K562 (cell line): Measurements from ENCODE around the gene MSH4. TPM values are rescaled to one million over a fixed set of nuclear protein-coding genes. Genes with fewer than 3 reads are reported as not detected.

Experiments used
- ATAC-seq: fragments of 200-7000 bp; cut with Tn5 transposase; 3 replicates; pipeline ENCODE4 v1.9.1; 2020; ENCODE audit warnings: moderate library complexity
- BruUV-seq: library from RNA; stranded (reverse); fragments of 400-500 nt; replicated peaks from 2 replicates; lab custom pipeline; 2021; lab: Mats Ljungman, UMichigan
- CTCF ChIA-PET: fragments of 300-600 bp; formaldehyde crosslinking; extraction: SDS; loops from one replicate; lab custom pipeline; 2021; ENCODE audit warnings: low intra/inter-chr PET ratio; lab: Yijun Ruan, JAX
- POLR2A ChIA-PET: fragments of 300-600, 350-650 bp; sonication (Branson Sonifier 250); formaldehyde crosslinking; extraction: SDS; loops from one replicate; lab custom pipeline; 2021; ENCODE audit warnings: antibody characterized with exemption, inconsistent platforms; lab: Yijun Ruan, JAX
- DNase-seq, 4 experiments: peaks; one replicate each; pipeline versions ENCODE4 v3.0.0 to v3.0.0-alpha.2; 2011 to 2018; ENCODE audit warnings: low spot score in 3 of 4, mixed read lengths in 3 of 4; ENCODE audit errors: extremely low read depth in 1 of 4
- FAIRE-seq: peaks from 2 replicates; lab custom pipeline; 2011; peaks lifted over from hg19 to GRCh38; lab: Jason Lieb, UNC
- H2AFZ ChIP-seq: 2 replicates; pipeline ENCODE4 v1.6.0; 2011; ENCODE audit warnings: low read depth, low read length, control low read depth, inconsistent platforms
- H3K27ac ChIP-seq: fragments of 200-600 bp; 3 replicates; pipeline ENCODE4 v1.8.0; 2011; ENCODE audit warnings: low read depth, mild to moderate bottlenecking, control low read depth, inconsistent platforms, low read length, moderate library complexity, mixed read lengths; ENCODE audit errors: extremely low read depth
- H3K27me3 ChIP-seq, 2 experiments: fragments of 300-600 bp in 1 of 2; 2 replicates in 1 of 2; 3 replicates in 1 of 2; pipeline versions ENCODE4 v1.6.0 to v1.8.0; 2011; ENCODE audit warnings: inconsistent platforms in 2 of 2, low read length in 2 of 2, mild to moderate bottlenecking in 1 of 2, mixed read lengths in 1 of 2, moderate library complexity in 1 of 2; ENCODE audit not compliant: control insufficient read depth in 2 of 2, insufficient read depth in 2 of 2
- H3K36me3 ChIP-seq: fragments of 300-600 bp; 3 replicates; pipeline ENCODE4 v1.8.0; 2011; ENCODE audit warnings: mild to moderate bottlenecking, low read length, inconsistent platforms; ENCODE audit not compliant: control insufficient read depth, insufficient read depth
- H3K4me1 ChIP-seq, 2 experiments: fragments of 200-600 bp in 1 of 2; replicated peaks in 1 of 2; 2 replicates in 1 of 2; 3 replicates in 1 of 2; pipeline versions ENCODE4 v1.5.1 to v1.8.0; 2011; ENCODE audit warnings: inconsistent platforms in 2 of 2, low read length in 2 of 2, mild to moderate bottlenecking in 1 of 2, mixed read lengths in 1 of 2, moderate library complexity in 1 of 2; ENCODE audit not compliant: control insufficient read depth in 2 of 2, insufficient read depth in 2 of 2
- H3K4me2 ChIP-seq: 2 replicates; pipeline ENCODE4 v1.6.1; 2011; ENCODE audit warnings: low read length, control low read depth, inconsistent platforms, mixed read lengths; ENCODE audit not compliant: insufficient read depth
- H3K4me3 ChIP-seq: fragments of 200-600 bp; sonication (generic), shearing (Covaris generic); 2 replicates; pipeline ENCODE4 v1.5.1; 2016; ENCODE audit warnings: control low read depth, inconsistent platforms
- H3K79me2 ChIP-seq: fragments of 200-600 bp; 3 replicates; pipeline ENCODE4 v1.8.0; 2011; ENCODE audit warnings: low read length, inconsistent platforms; ENCODE audit not compliant: control insufficient read depth, insufficient read depth
- H3K9ac ChIP-seq, 2 experiments: 2 replicates each; pipeline versions ENCODE4 v1.6.0 to v1.6.1; 2011; ENCODE audit warnings: low read depth in 2 of 2, low read length in 2 of 2, control low read depth in 1 of 2, inconsistent platforms in 1 of 2, mild to moderate bottlenecking in 1 of 2, mixed read lengths in 1 of 2; ENCODE audit not compliant: insufficient read depth in 1 of 2
- H3K9me1 ChIP-seq: one replicate; pipeline ENCODE4 v1.6.0; 2011; ENCODE audit warnings: inconsistent platforms, mild to moderate bottlenecking, low read length, moderate library complexity; ENCODE audit not compliant: control insufficient read depth, insufficient read depth
- H3K9me3 ChIP-seq: replicated peaks from 2 replicates; pipeline ENCODE4 v1.5.1; 2011; ENCODE audit warnings: low read depth, low read length, inconsistent platforms; ENCODE audit not compliant: control insufficient read depth, insufficient read depth
- H4K20me1 ChIP-seq: replicated peaks from 2 replicates; pipeline ENCODE4 v1.6.1; 2011; ENCODE audit warnings: low read length, inconsistent platforms, mixed read lengths; ENCODE audit not compliant: control insufficient read depth, insufficient read depth
- KAT7 ChIP-seq: sonication (generic); formaldehyde crosslinking; IDR thresholded peaks from 2 replicates; pipeline ENCODE4 v1.8.0; 2022; ENCODE audit warnings: missing genetic modification reagents, mild to moderate bottlenecking, borderline replicate concordance
- MED1 ChIP-seq: sonication (generic); formaldehyde crosslinking; IDR thresholded peaks from 2 replicates; pipeline ENCODE4 v1.8.1; 2023; ENCODE audit warnings: missing genetic modification reagents, borderline replicate concordance
- NFRKB ChIP-seq: fragments of 450-650 bp; IDR thresholded peaks from 2 replicates; pipeline ENCODE4 v1.6.1; 2016; ENCODE audit warnings: low read depth
- U2AF1 ChIP-seq: fragments of 200-400 bp; formaldehyde crosslinking; optimal IDR thresholded peaks from 2 replicates; pipeline ENCODE3; 2017; ENCODE audit warnings: mild to moderate bottlenecking, low read depth, low read length, moderate library complexity
- ZBTB8A ChIP-seq: fragments of 450-650 bp; IDR thresholded peaks from 2 replicates; pipeline ENCODE4 v1.6.1; 2018; ENCODE audit warnings: mild to moderate bottlenecking, moderate library complexity; ENCODE audit not compliant: partially characterized antibody
- ZNF133 ChIP-seq: fragments of 250-450 bp; sonication (Bioruptor Pico); IDR thresholded peaks from 2 replicates; pipeline ENCODE4 v1.4.0; 2020; ENCODE audit warnings: mild to moderate bottlenecking
- ZNF57 ChIP-seq: fragments of 450-650 bp; formaldehyde crosslinking; IDR thresholded peaks from 2 replicates; pipeline ENCODE4 v1.4.0; 2020; ENCODE audit warnings: mild to moderate bottlenecking, moderate library complexity
- WGBS: fragments of 100-300 bp; shearing (Covaris generic); methylation state at CpG from one replicate; pipeline ENCODE4 v1.1.6; 2016; ENCODE audit warnings: low coverage, mixed read lengths; ENCODE audit not compliant: insufficient coverage; ENCODE audit errors: missing lambda C conversion rate; 5-methylcytosine and 5-hydroxymethylcytosine counted together
- in situ Hi-C: fragments of 300-500 bp; cut with MboI; formaldehyde crosslinking; loops from 4 replicates; pipeline ENCODE4 v1.15.0; 2018; ENCODE audit warnings: inconsistent platforms, mixed read lengths
- intact Hi-C: fragments of 100-400 bp; cut with micrococcal nuclease; formaldehyde crosslinking; loops from 2 replicates; pipeline ENCODE4 v1.14.2; 2022
- polyA plus RNA-seq, 8 experiments: library from polyadenylated mRNA; depleted of rRNA in 4 of 8; stranded (reverse) in 5 of 8; unstranded in 3 of 8; fragments of >200 nt; fragmentation: Nextera tagmentation in 2 of 8; fragmentation: Illumina TruSeq in 1 of 8; extraction: Ambion mirVana in 2 of 8; extraction: Trizol in 1 of 8; gene quantifications; 2 replicates each; pipeline versions ENCODE4 v1.2.1 to v1.2.3, GENCODE V29; 2011 to 2014; ENCODE audit warnings: inconsistent platforms in 1 of 8, missing spikeins in 1 of 8
- total RNA-seq, 7 experiments: library from RNA; depleted of rRNA in 6 of 7; stranded (reverse); fragments of >200 nt in 6 of 7; fragmentation: Illumina TruSeq in 2 of 7; extraction: Trizol in 2 of 7; gene quantifications; 2 replicates each; pipeline versions ENCODE4 v1.2.1 to v1.2.3, GENCODE V29; 2011 to 2021; ENCODE audit warnings: low replicate concordance in 1 of 7
- TF ChIP-seq, protein P1 (sequence below): sonication (generic); formaldehyde crosslinking; IDR thresholded peaks from 2 replicates; pipeline ENCODE4 v1.9.0; 2022; ENCODE audit warnings: mild to moderate bottlenecking, missing genetic modification reagents
- TF ChIP-seq, protein P2 (sequence below): sonication (generic); formaldehyde crosslinking; IDR thresholded peaks from 2 replicates; pipeline ENCODE4 v1.8.0; 2022; ENCODE audit warnings: missing genetic modification reagents, mild to moderate bottlenecking, borderline replicate concordance
- TF ChIP-seq, protein P3 (sequence below): sonication (generic); formaldehyde crosslinking; IDR thresholded peaks from 2 replicates; pipeline ENCODE4 v1.8.0; 2022; ENCODE audit warnings: mild to moderate bottlenecking, missing genetic modification reagents

The MSH4 gene
- total and polyA plus RNA-seq, 9 of the 15 experiments (the other 6 are each of a cell fraction or from before 2014, with no cell fraction given) = 0.04 to 0.18 (median 0.12) TPM; not detected in 4

DNA sequence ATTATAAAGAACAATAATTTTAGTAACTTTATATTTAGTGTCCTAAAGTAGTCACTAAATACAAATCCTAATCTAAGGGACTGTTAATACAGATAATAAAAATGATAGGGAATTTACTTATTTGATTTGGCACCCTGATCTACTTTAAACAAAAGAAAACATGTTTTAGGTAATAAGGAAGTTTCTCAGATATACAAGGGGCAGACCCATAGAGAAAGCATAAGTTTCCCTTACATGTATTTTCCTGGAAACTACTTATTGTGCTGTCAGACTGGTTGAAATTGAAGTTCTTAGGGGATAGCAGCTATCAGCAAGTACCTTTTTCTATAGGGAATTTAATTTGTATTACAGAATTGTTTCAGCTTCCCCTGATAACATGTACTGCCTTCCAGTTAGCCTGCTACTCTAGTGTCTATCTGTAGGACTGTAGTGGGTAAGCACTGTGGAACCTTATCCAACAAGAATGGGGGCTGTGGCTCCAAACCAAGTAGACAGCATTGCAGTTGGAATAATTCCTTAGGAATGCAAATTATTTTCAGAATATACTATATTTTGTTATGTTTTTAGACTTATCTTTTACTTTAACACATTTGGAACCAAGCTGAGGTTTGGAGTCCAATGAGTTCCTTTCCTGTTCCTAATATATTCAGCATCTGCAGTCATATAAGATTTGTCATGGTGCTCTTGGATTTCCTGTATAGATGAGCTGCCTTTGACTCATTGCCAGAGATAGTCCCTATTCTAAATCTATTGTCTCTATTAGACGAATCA, 14.7 kb downstream of the MSH4 start:
- Histone ChIP-seq H3K27ac (no peak overlapping the region), H3K36me3 (no peaks in the 10 kb centered on the region), H3K9me3 (no peaks in the 10 kb centered on the region), H3K79me2 (no peaks in the 10 kb centered on the region), H2AFZ (no peak overlapping the region), H3K4me1 (no peaks in the 10 kb centered on the region), H3K4me3 (no peak overlapping the region), H4K20me1 (no peaks in the 10 kb centered on the region), H3K4me2 (no peak overlapping the region), H3K9ac (no peak overlapping the region), H3K9me1 (no peaks in the 10 kb centered on the region), H3K27me3 (peaks cover 0 to 4% of the 10 kb centered on the region in 2 experiments; a peak in 3 of 5 replicates)
- no peak for TF ChIP-seq U2AF1
- no peak for TF ChIP-seq ZBTB8A
- TF ChIP-seq, protein P1, sequence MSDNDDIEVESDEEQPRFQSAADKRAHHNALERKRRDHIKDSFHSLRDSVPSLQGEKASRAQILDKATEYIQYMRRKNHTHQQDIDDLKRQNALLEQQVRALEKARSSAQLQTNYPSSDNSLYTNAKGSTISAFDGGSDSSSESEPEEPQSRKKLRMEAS (CRISPR knock-in tag) = no peak
- TF ChIP-seq KAT7 = no peak
- TF ChIP-seq, protein P2, sequence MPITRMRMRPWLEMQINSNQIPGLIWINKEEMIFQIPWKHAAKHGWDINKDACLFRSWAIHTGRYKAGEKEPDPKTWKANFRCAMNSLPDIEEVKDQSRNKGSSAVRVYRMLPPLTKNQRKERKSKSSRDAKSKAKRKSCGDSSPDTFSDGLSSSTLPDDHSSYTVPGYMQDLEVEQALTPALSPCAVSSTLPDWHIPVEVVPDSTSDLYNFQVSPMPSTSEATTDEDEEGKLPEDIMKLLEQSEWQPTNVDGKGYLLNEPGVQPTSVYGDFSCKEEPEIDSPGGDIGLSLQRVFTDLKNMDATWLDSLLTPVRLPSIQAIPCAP (CRISPR knock-in tag) = no peak
- TF ChIP-seq MED1 (CRISPR knock-in tag) = no peak
- TF ChIP-seq ZNF57 (CRISPR knock-in tag) = no peak
- no peak for TF ChIP-seq NFRKB
- TF ChIP-seq, protein P3, sequence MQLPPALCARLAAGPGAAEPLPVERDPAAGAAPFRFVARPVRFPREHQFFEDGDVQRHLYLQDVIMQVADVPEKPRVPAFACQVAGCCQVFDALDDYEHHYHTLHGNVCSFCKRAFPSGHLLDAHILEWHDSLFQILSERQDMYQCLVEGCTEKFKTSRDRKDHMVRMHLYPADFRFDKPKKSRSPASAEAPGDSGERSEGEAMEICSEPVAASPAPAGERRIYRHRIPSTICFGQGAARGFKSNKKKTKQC (CRISPR knock-in tag) = no peak
- TF ChIP-seq ZNF133 = no peak
- in situ Hi-C loops (no loop called here), intact Hi-C loops (no loop called here)
- ATAC-seq (peak; percentile 61; the same call in 2 of the 3 replicates), DNase-seq (no peak), FAIRE-seq (no peak)
- 6% methylated on average over 1 of the region's 1 CpG for WGBS
- ChIA-PET CTCF (no interaction called here), POLR2A (interaction anchor here (0.6 to 1.4 kb wide), 3 partner anchors 9 to 1801 kb away, joined by 4 to 8 read pairs (median 6); partner anchors contain the start of gene MSH4)
- BruUV-seq = no TSS peak
